HEK293 (cell line): ENCODE measurements around the gene TAF1B.

Source experiments
- CTCF ChIA-PET: fragments of 350-600 bp; formaldehyde crosslinking; extraction: SDS; loops from one replicate; lab custom pipeline; 2021; ENCODE audit warnings: antibody characterized with exemption; lab: Yijun Ruan, JAX
- POLR2A ChIA-PET: fragments of 300-600 bp; formaldehyde crosslinking; extraction: SDS; loops from one replicate; lab custom pipeline; 2020; ENCODE audit warnings: antibody characterized with exemption, inconsistent platforms; lab: Yijun Ruan, JAX
- H3K27ac ChIP-seq: fragments of 200-500 bp; sonication (Bioruptor generic); 2 replicates; pipeline ENCODE4 v1.5.1; 2014; ENCODE audit warnings: low read depth, low read length, control low read depth, inconsistent platforms; ENCODE audit errors: extremely low read depth
- H3K36me3 ChIP-seq, 2 experiments: fragments of 200-500 bp in 1 of 2; sonication (Bioruptor generic) in 1 of 2; 1 replicate in 1 of 2; 2 replicates in 1 of 2; pipeline ENCODE4 v1.5.1; 2014 to 2017; ENCODE audit warnings: inconsistent platforms in 2 of 2, low read length in 2 of 2; ENCODE audit not compliant: control insufficient read depth in 2 of 2, insufficient read depth in 1 of 2
- H3K4me1 ChIP-seq: fragments of 200-500 bp; sonication (Bioruptor generic); 2 replicates; pipeline ENCODE4 v1.5.1; 2014; ENCODE audit warnings: mild to moderate bottlenecking, low read length, inconsistent platforms; ENCODE audit not compliant: control insufficient read depth, insufficient read depth
- H3K4me3 ChIP-seq: 2 replicates; pipeline ENCODE4 v1.5.1; 2011; ENCODE audit warnings: low read depth, mild to moderate bottlenecking, control low read depth, low read length, moderate library complexity
- H3K9me3 ChIP-seq: fragments of 200-500 bp; sonication (Bioruptor generic); 2 replicates; pipeline ENCODE4 v1.5.1; 2014; ENCODE audit warnings: low read depth, low read length, inconsistent platforms; ENCODE audit not compliant: control insufficient read depth, insufficient read depth
- GLI4 ChIP-seq: fragments of 450-650 bp; formaldehyde crosslinking; IDR thresholded peaks from 2 replicates; pipeline ENCODE4 v1.5.1; 2016; ENCODE audit warnings: missing biosample characterization, missing genetic modification characterization
- IKZF3 ChIP-seq: fragments of 450-650 bp; IDR thresholded peaks from 2 replicates; pipeline ENCODE4 v1.5.0; 2018; ENCODE audit warnings: missing biosample characterization, mild to moderate bottlenecking, missing genetic modification characterization, moderate library complexity
- KLF16 ChIP-seq: fragments of 450-650 bp; formaldehyde crosslinking; IDR thresholded peaks from 2 replicates; pipeline ENCODE4 v1.5.1; 2017; ENCODE audit warnings: missing biosample characterization, missing genetic modification characterization
- MZF1 ChIP-seq: fragments of 450-650 bp; formaldehyde crosslinking; IDR thresholded peaks from 2 replicates; pipeline ENCODE4 v1.5.1; 2017; ENCODE audit warnings: missing biosample characterization, missing genetic modification characterization, borderline replicate concordance
- TCF7L2 ChIP-seq: IDR thresholded peaks from 2 replicates; pipeline ENCODE4 v1.6.1; 2011; ENCODE audit warnings: low read depth, mild to moderate bottlenecking, inconsistent platforms, low read length, moderate library complexity, borderline replicate concordance
- ZFP41 ChIP-seq: fragments of 450-650 bp; formaldehyde crosslinking; IDR thresholded peaks from 2 replicates; pipeline ENCODE4 v1.5.1; 2016; ENCODE audit warnings: missing biosample characterization, missing genetic modification characterization, borderline replicate concordance
- ZFP69B ChIP-seq: fragments of 450-650 bp; formaldehyde crosslinking; IDR thresholded peaks from 2 replicates; pipeline ENCODE4 v1.5.1; 2016; ENCODE audit warnings: missing biosample characterization, missing genetic modification characterization
- ZNF121 ChIP-seq: fragments of 450-650 bp; formaldehyde crosslinking; IDR thresholded peaks from 2 replicates; pipeline ENCODE4 v1.5.1; 2016; ENCODE audit warnings: missing biosample characterization, missing genetic modification characterization
- ZNF202 ChIP-seq: fragments of 450-650 bp; formaldehyde crosslinking; IDR thresholded peaks from 2 replicates; pipeline ENCODE4 v1.5.1; 2016; ENCODE audit warnings: missing biosample characterization, missing genetic modification characterization, borderline replicate concordance
- ZNF221 ChIP-seq: fragments of 450-650 bp; formaldehyde crosslinking; IDR thresholded peaks from 2 replicates; pipeline ENCODE4 v1.5.1; 2017; ENCODE audit warnings: missing biosample characterization, missing genetic modification characterization, borderline replicate concordance
- ZNF341 ChIP-seq: fragments of 450-650 bp; formaldehyde crosslinking; IDR thresholded peaks from 2 replicates; pipeline ENCODE4; 2016; ENCODE audit warnings: low read depth, missing biosample characterization, missing genetic modification characterization
- ZNF449 ChIP-seq: fragments of 450-650 bp; formaldehyde crosslinking; IDR thresholded peaks from 2 replicates; pipeline ENCODE4 v1.5.1; 2017; ENCODE audit warnings: missing biosample characterization, mild to moderate bottlenecking, missing genetic modification characterization, moderate library complexity
- ZNF549 ChIP-seq: fragments of 450-650 bp; IDR thresholded peaks from 2 replicates; pipeline ENCODE4 v1.5.1; 2018; ENCODE audit warnings: missing biosample characterization, missing genetic modification characterization, mild to moderate bottlenecking, inconsistent platforms, moderate library complexity
- ZNF585B ChIP-seq: fragments of 450-650 bp; formaldehyde crosslinking; IDR thresholded peaks from 2 replicates; pipeline ENCODE4 v1.5.1; 2016; ENCODE audit warnings: missing biosample characterization, missing genetic modification characterization
- ZNF621 ChIP-seq: fragments of 450-650 bp; formaldehyde crosslinking; IDR thresholded peaks from 2 replicates; pipeline ENCODE4 v1.5.1; 2017; ENCODE audit warnings: missing biosample characterization, missing genetic modification characterization
- ZNF664 ChIP-seq: fragments of 450-650 bp; formaldehyde crosslinking; IDR thresholded peaks from 2 replicates; pipeline ENCODE4 v1.5.1; 2016; ENCODE audit warnings: missing biosample characterization, missing genetic modification characterization
- ZNF76 ChIP-seq: fragments of 450-650 bp; formaldehyde crosslinking; IDR thresholded peaks from 2 replicates; pipeline ENCODE4; 2016; ENCODE audit warnings: low read depth, missing biosample characterization, missing genetic modification characterization, borderline replicate concordance
- ZXDB ChIP-seq: fragments of 450-650 bp; formaldehyde crosslinking; IDR thresholded peaks from 2 replicates; pipeline ENCODE4 v1.5.1; 2016; ENCODE audit warnings: missing biosample characterization, missing genetic modification characterization
- TF ChIP-seq, protein P1 (sequence below): fragments of 450-650 bp; formaldehyde crosslinking; IDR thresholded peaks from 2 replicates; pipeline ENCODE4 v1.5.1; 2016; ENCODE audit warnings: missing biosample characterization, missing genetic modification characterization
- TF ChIP-seq, protein P2 (sequence below): fragments of 450-650 bp; formaldehyde crosslinking; IDR thresholded peaks from 2 replicates; pipeline ENCODE4 v1.5.1; 2016; ENCODE audit warnings: missing biosample characterization, missing genetic modification characterization

Gene TAF1B

DNA sequence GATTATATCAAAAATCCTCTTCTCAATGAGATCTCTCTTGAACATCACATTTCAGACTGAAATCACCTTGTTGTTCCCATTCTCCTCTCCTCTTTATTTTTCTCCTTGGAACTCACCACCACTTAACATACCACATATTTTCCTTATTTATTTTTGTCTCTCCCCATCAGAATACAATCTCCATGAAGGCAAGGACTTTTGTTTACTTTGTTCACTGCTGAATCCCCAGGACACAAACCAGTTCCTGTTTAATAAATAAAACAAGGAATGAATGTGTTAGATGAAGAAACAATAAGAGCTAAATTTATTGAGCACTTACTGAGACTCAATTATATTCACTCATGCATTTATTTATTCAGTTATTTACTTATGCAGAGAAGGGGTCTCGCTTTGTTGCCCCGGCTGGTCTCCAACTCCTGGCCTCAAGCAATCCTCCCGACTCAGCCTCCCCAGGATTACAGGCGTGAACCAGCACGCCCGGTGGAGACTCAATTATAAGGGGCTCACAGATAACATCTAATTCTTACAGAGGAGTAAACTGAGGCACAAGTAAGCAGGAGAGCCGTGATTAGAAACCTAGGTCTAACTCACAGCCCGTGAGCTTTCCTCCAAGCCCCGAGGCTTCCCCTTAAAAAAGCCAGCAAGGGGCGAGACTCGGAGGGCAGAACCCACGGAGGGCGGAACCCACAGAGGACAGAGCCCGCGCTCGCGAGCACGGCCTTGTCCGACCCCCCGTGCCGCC lies 616 bp upstream of the TAF1B start:
- Histone ChIP-seq H3K4me1 (peaks cover 15% of the 10 kb centered on the region; the same call in 1 of the 2 replicates), H3K36me3 (peaks cover 11 to 25% of the 10 kb centered on the region in 2 experiments; a peak in 2 of 3 replicates), H3K9me3 (no peaks in the 10 kb centered on the region), H3K27ac (peak overlapping the region; percentile 78), H3K4me3 (peak overlapping the region; percentile 84)
- 0 out of 2 replicates have a peak, but pooled peaks have one; percentile 5 for TF ChIP-seq ZXDB
- 0 out of 2 replicates have a peak, but pooled peaks have one; percentile 12 for TF ChIP-seq ZNF449 (tag by site-specific recombination)
- no peak for TF ChIP-seq ZFP69B (tag by site-specific recombination)
- TF ChIP-seq ZNF341 (tag by site-specific recombination): 0 out of 2 replicates have a peak, but pooled peaks have one; percentile 30
- TF ChIP-seq, protein P1, sequence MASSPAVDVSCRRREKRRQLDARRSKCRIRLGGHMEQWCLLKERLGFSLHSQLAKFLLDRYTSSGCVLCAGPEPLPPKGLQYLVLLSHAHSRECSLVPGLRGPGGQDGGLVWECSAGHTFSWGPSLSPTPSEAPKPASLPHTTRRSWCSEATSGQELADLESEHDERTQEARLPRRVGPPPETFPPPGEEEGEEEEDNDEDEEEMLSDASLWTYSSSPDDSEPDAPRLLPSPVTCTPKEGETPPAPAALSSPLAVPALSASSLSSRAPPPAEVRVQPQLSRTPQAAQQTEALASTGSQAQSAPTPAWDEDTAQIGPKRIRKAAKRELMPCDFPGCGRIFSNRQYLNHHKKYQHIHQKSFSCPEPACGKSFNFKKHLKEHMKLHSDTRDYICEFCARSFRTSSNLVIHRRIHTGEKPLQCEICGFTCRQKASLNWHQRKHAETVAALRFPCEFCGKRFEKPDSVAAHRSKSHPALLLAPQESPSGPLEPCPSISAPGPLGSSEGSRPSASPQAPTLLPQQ (tag by site-specific recombination): no peak
- no peak for TF ChIP-seq ZNF76 (tag by site-specific recombination)
- TF ChIP-seq ZNF621 (tag by site-specific recombination): no peak
- peak; percentile 89; the same call in 1 of the 2 replicates for TF ChIP-seq ZNF121
- TF ChIP-seq ZNF221 (tag by site-specific recombination): no peak
- no peak for TF ChIP-seq ZNF549 (tag by site-specific recombination)
- TF ChIP-seq ZFP41 (tag by site-specific recombination): no peak
- TF ChIP-seq ZNF202 (tag by site-specific recombination): no peak
- TF ChIP-seq, protein P2, sequence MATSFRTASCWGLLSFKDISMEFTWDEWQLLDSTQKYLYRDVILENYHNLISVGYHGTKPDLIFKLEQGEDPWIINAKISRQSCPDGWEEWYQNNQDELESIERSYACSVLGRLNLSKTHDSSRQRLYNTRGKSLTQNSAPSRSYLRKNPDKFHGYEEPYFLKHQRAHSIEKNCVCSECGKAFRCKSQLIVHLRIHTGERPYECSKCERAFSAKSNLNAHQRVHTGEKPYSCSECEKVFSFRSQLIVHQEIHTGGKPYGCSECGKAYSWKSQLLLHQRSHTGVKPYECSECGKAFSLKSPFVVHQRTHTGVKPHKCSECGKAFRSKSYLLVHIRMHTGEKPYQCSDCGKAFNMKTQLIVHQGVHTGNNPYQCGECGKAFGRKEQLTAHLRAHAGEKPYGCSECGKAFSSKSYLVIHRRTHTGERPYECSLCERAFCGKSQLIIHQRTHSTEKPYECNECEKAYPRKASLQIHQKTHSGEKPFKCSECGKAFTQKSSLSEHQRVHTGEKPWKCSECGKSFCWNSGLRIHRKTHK: no peak
- TF ChIP-seq MZF1 (tag by site-specific recombination): no peak
- TF ChIP-seq TCF7L2: no peak
- 0 out of 2 replicates have a peak, but pooled peaks have one; percentile 29 for TF ChIP-seq KLF16 (tag by site-specific recombination)
- TF ChIP-seq ZNF664 (tag by site-specific recombination): 0 out of 2 replicates have a peak, but pooled peaks have one; percentile 22
- TF ChIP-seq ZNF585B (tag by site-specific recombination): no peak
- TF ChIP-seq GLI4 (tag by site-specific recombination): no peak
- TF ChIP-seq IKZF3 (tag by site-specific recombination): no peak
- POLR2A ChIA-PET: interaction anchor here (0.5 to 2.5 kb wide), 41 partner anchors 9 to 605 kb away, joined by 3 to 35 read pairs (median 4); partner anchors contain the start of genes ADAM17, KLF11, ODC1 and YWHAQ
- CTCF ChIA-PET: interaction anchor here (0.6 to 4.4 kb wide), 4 partner anchors 28 to 1634 kb away, joined by 3 to 45 read pairs (median 6); no protein-coding TSS in a partner anchor
